Tibial nerve (tissue), 4 donors: ENCODE measurements around the gene FHL3.

Experiments used
- EP300 ChIP-seq, 2 donors: sonication (generic); formaldehyde crosslinking; IDR thresholded peaks; one replicate each; pipeline ENCODE4 v1.6.1; 2017; ENCODE audit warnings: antibody characterized with exemption in 2 of 2, mild to moderate bottlenecking in 1 of 2
- POLR2A ChIP-seq, 2 donors: fragments of 450-650 bp; IDR thresholded peaks; one replicate each; pipeline ENCODE4 v1.6.1; 2017; ENCODE audit warnings: antibody characterized with exemption in 2 of 2, mild to moderate bottlenecking in 2 of 2, moderate library complexity in 2 of 2
- TF ChIP-seq, protein P1 (sequence below), 5 experiments: fragments of 200-600 bp in 3 of 5; fragments of 450-650 bp in 2 of 5; sonication (generic) in 3 of 5; IDR thresholded peaks; one replicate each; pipeline ENCODE4 v1.5.1; 2016 to 2019; ENCODE audit warnings: antibody characterized with exemption in 5 of 5, mild to moderate bottlenecking in 3 of 5, moderate library complexity in 2 of 5

GRCh38 chr1:38045401-38046332, 40.4 kb upstream of the FHL3 start:
- TF ChIP-seq, protein P1, sequence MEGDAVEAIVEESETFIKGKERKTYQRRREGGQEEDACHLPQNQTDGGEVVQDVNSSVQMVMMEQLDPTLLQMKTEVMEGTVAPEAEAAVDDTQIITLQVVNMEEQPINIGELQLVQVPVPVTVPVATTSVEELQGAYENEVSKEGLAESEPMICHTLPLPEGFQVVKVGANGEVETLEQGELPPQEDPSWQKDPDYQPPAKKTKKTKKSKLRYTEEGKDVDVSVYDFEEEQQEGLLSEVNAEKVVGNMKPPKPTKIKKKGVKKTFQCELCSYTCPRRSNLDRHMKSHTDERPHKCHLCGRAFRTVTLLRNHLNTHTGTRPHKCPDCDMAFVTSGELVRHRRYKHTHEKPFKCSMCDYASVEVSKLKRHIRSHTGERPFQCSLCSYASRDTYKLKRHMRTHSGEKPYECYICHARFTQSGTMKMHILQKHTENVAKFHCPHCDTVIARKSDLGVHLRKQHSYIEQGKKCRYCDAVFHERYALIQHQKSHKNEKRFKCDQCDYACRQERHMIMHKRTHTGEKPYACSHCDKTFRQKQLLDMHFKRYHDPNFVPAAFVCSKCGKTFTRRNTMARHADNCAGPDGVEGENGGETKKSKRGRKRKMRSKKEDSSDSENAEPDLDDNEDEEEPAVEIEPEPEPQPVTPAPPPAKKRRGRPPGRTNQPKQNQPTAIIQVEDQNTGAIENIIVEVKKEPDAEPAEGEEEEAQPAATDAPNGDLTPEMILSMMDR (IDR thresholded peaks at IDR 0.05) = no peak
- TF ChIP-seq EP300 (IDR thresholded peaks at IDR 0.05) (peak in 1 of 2 donors; percentile 51), POLR2A (IDR thresholded peaks at IDR 0.05) (no peak)
